C1 segment of cervical spinal cord (tissue), 14 donors: ENCODE results near the gene POU6F2.

Experiments used
- DNase-seq, 14 donors: peaks; one replicate each; lab custom pipeline; 2025; lab: John Stamatoyannopoulos, UW

The POU6F2 gene

DNA sequence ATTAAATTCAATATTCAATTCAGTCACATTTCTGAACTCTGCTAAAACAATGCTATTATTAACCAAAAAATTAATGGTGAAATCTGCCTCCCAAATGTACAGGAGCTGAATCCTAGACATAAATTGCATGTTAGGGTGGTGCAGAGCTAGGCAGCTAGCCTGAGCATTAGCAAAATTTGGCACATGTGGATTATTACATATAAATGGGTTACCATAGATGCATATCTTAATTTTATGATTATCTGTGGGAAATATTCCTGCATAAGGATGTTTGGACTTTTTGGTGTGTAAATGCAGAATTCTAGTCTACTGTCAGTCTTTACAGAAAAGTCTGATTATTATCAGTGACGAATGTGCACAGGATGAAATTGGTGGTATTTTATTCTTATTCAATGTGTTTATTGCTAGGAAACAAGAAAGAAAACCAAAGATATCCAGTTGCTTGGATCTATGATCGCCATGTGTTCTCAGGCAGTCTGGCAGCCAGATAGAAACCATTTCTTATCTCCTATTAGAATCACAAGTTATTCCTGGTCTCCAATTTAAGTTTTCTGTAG is 150.7 kb downstream of the POU6F2 start:
- no peak for DNase-seq

DNA sequence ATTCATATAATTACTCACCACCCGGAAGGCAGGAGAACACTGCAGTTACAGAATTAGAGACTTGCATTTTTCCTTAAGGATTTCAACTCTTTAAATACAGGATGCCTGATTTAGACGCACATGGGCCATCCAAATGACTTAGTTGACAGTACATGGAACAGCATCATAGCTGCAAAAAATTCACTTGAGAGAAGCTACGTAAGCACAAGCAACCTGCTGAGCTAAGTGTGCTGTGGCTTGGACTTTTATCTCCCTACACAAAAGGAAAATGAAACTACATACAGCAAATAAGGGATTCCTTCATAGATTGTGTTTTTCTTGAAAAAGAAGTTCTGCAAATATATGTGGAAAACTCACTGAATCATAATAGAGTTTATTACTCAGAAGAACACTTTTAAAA is 152.6 kb downstream of the POU6F2 start:
- no peak for DNase-seq

GRCh38 chr7:39130857-39131526 is 153.3 kb downstream of the POU6F2 start:
- no peak for DNase-seq

- DNase-seq = no peak
Observed at GRCh38 chr7:39132306-39132705, 154.6 kb downstream of the POU6F2 start.

DNA sequence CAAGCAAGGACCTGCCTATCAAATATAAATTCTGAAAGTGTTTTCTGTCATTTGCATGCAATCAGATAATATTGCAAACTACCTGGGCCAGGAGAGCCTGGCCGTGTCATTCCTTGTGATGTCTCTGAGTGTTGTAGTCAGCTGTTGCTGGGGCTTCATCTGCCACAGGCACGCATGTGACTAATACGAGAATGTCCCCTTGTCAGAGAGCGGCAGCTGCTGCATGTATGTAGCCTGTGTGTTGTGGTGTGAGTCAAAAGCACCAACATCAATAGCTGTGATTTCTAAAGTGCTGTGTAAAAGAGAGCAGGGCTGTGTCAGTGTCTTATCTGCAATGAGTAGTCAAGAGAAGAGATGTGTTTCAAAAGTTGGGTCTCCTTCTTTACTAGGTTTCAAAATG is 155.4 kb downstream of the POU6F2 start:
- DNase-seq = no peak

- DNase-seq = no peak
Observed at GRCh38 chr7:39137480-39137879, 159.8 kb downstream of the POU6F2 start.

- no peak for DNase-seq
Observed at GRCh38 chr7:39142750-39143149, 165.0 kb downstream of the POU6F2 start.

GRCh38 chr7:39144420-39144819 is 166.7 kb downstream of the POU6F2 start:
- DNase-seq = no peak

DNA sequence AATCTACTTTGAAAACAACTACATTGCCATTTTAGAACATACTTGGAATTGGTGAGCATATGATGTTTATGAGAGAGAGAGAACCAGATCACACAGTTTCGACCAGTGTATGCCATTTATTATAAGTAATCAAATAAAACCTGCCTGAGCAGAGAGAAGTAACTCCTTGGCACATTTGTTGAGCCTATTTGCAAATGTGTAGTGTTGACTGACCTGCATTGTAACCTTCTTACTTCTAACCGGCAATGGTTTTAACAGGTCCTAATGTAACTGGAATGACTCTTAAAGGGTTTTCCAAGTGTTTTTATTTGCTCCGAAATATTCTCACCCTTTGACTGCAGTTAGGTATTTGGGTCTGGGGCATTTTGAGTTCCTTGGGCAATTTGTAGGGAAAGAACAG is 167.6 kb downstream of the POU6F2 start:
- DNase-seq = no peak

DNA sequence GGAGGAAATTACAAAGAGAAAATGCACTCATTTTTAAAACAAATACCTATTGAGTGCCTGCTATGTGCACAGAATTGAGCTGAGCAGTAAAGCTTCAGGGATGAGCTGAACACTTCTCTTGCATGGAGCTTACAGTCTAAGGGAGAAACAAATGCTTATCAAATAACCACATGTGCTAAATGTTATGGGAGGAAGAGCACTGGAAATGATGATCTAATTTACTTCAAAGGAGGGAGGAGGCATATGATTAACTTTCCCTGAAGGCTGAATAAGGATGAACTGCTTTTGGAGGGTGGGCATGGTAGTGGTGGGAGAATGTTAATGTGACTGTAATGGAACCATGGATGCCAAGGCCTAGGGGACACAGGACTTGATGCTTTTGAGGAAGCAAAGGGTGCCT is 168.2 kb downstream of the POU6F2 start:
- DNase-seq = no peak

DNA sequence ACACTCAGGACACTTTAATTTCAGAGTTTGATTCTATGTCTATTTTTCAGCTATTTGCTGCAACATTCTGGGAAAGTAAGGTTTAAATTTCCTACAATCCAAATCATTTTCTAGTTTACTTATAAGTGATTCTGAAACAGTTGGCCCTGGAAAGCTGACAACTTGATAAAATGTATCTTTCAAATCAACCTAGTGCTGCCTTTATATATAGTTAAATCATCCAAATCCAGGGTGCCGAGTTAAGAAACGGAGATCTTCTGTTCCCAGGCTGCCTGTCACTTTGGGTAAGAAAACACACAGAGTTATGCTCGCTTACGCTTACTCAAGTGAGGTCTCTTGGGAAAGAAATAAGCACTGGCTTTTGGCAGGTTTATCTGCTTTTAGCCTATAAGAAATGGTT is 175.0 kb downstream of the POU6F2 start:
- no peak for DNase-seq

- no peak for DNase-seq
Observed at GRCh38 chr7:39153113-39153512, 175.4 kb downstream of the POU6F2 start.

GRCh38 chr7:39153647-39154046 is 175.9 kb downstream of the POU6F2 start:
- DNase-seq = no peak

DNA sequence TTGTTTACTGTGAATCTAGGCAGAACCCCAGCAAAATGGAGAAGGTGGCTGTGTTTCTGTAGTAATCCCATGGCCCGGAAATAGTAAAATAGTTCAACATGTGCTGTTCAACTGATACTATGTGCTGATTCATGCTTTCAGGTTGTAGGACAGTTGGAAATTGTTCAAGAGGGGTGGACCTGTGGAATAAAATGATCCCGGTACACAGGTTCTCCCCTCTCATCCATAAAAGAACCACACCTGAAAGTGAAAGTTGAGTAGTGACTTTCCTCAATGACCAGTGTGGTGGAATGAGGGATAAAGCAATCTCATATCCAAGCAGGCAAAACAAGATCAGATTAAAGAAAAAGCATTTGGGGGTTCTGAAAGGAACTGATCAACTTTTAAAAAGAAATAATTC is 177.1 kb downstream of the POU6F2 start:
- no peak for DNase-seq

DNA sequence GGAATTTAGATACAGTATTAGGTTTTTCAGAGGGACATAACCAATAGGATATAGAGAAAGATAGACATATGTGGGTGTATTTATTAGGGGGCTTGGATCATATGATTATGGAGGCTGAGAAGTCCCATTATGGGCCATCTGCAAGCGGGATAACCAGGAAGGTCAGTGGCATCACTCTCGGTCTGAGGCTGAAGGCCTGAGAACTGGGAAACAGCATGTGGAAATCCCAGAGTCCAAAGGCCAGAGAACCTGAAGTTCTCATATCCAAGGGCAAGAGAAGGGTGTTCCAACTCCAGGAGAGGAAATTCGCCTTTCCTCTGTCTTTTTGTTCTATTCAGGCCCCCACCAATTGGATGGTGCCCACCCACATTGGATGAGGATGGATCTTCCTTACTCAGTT is 180.7 kb downstream of the POU6F2 start:
- no peak for DNase-seq

- no peak for DNase-seq
Observed at GRCh38 chr7:39161903-39162302, 184.2 kb downstream of the POU6F2 start.

GRCh38 chr7:39164887-39165286 is 187.2 kb downstream of the POU6F2 start:
- DNase-seq = no peak

GRCh38 chr7:39168403-39169098 is 190.8 kb downstream of the POU6F2 start:
- no peak for DNase-seq

- DNase-seq = no peak
Observed at GRCh38 chr7:39172137-39172536, 194.4 kb downstream of the POU6F2 start.

GRCh38 chr7:39181398-39181797 is 203.7 kb downstream of the POU6F2 start:
- no peak for DNase-seq

DNA sequence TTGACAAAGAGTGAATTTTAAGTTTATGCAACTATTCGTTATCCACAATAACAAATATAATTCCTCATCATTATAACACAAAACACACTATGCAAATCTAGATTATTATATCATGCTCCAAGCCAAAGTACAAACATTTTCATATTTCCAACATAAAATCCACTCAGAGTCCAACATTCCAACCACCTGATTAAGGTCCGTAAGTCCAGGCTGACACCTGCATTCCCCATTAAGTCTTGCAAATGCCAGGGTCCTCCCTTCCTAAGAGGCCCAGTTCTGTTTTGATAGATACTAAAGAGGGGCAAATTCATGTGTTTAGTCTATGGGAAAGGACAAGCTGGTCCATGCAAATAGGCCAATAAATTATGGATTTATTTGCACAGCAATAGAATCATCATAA is 206.1 kb downstream of the POU6F2 start:
- no peak for DNase-seq

GRCh38 chr7:39184391-39184790 is 206.7 kb downstream of the POU6F2 start:
- no peak for DNase-seq

- DNase-seq = no peak
Observed at GRCh38 chr7:39186131-39186530, 208.4 kb downstream of the POU6F2 start.
